Stimulated activated CD4-positive, alpha-beta T cell treated with anti-CD3 and anti-CD28 coated beads, Interleukin-15, amount 100 ng/mL, for 48 hours (primary cell): ENCODE results near the gene GPR149.
"Not testable (repeated sequence)": the region's sequence is repeated elsewhere in the genome, so short reads cannot be mapped to it uniquely, and the experiment has no call there.

Experiments
- DNase-seq, 2 donors: peaks; one replicate each; pipeline ENCODE4 v3.0.0-alpha.2; 2020; ENCODE audit warnings: low read depth in 2 of 2

GPR149 gene

GRCh38 chr3:154430014-154430413 lies at the start of gene GPR149:
TSS of gene GPR149 (minus strand) at chr3:154430190. CDS start at chr3:154429615, 575 bp downstream.
- DNase-seq, result no peak

- DNase-seq, result no peak
These were observed 43.8 kb upstream of the GPR149 start for GRCh38 chr3:154473769-154474168.

- DNase-seq, result no peak
These were observed 39.6 kb upstream of the GPR149 start for GRCh38 chr3:154469585-154469984.

GRCh38 chr3:154464440-154465190 lies 34.6 kb upstream of the GPR149 start:
- DNase-seq, result no peak

GRCh38 chr3:154458560-154458959 lies 28.6 kb upstream of the GPR149 start:
- DNase-seq, result no peak

GRCh38 chr3:154439081-154439480 lies 9.1 kb upstream of the GPR149 start:
- DNase-seq, result not testable (repeated sequence)

- no peak for DNase-seq
These were observed 1.1 kb upstream of the GPR149 start for GRCh38 chr3:154431043-154431442.

- DNase-seq, result no peak
These were observed 1.4 kb downstream of the GPR149 start for GRCh38 chr3:154428286-154429206.

- no peak for DNase-seq
These were observed 2.2 kb downstream of the GPR149 start for GRCh38 chr3:154427685-154428285.

GRCh38 chr3:154422694-154423093 lies 7.3 kb downstream of the GPR149 start:
- no peak for DNase-seq

GRCh38 chr3:154421083-154421482 lies 8.9 kb downstream of the GPR149 start:
- no peak for DNase-seq

- no peak for DNase-seq
These were observed 31.7 kb downstream of the GPR149 start for GRCh38 chr3:154398084-154398967.

GRCh38 chr3:154389861-154390260 lies 40.1 kb downstream of the GPR149 start:
- no peak for DNase-seq

- DNase-seq, result no peak
These were observed 45.5 kb downstream of the GPR149 start for GRCh38 chr3:154384479-154384878.

- DNase-seq, result no peak
These were observed 51.7 kb downstream of the GPR149 start for GRCh38 chr3:154378311-154378710.

- DNase-seq, result no peak
These were observed 62.8 kb downstream of the GPR149 start for GRCh38 chr3:154367221-154367620.

- no peak for DNase-seq
These were observed 65.1 kb downstream of the GPR149 start for GRCh38 chr3:154364849-154365248.

- DNase-seq, result no peak
These were observed 68.9 kb downstream of the GPR149 start for GRCh38 chr3:154361099-154361498.

GRCh38 chr3:154356009-154356408 lies 74.0 kb downstream of the GPR149 start:
- DNase-seq, result no peak

GRCh38 chr3:154349223-154349622 lies 80.8 kb downstream of the GPR149 start:
- no peak for DNase-seq

GRCh38 chr3:154345422-154346122 lies 84.4 kb downstream of the GPR149 start:
- no peak for DNase-seq
